Measurements from ENCODE around the gene WWC1. TPM values are rescaled to one million over a fixed set of nuclear protein-coding genes. Genes with fewer than 3 reads are reported as not detected.
A peak's percentile ranks its signal among the peaks of the same experiment; 100 is the strongest.
"Not testable (repeated sequence)": the region's sequence is repeated elsewhere in the genome, so short reads cannot be mapped to it uniquely, and the experiment has no call there.

WWC1 gene
- polyA plus RNA-seq, 3 donors: 65.8 to 104 (median 78.7) TPM

DNA sequence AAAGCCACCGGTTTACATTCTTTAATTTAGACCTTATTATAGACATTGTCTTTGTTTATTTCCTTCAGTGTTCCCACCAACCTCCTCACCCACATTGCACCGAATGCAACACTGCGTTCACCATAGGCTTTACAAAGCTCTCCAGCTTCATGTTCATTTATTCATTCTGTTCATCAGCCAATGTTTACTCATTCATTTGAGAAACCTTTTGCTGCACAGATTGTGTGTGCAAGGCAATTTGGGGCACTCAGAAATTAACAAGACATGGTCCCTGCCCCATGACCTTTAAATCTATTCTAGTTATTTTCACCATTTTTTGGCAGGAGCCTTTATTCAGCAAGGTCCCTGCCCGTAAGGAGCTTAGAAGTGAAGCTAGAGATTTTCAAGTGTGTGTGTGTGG, 124.0 kb downstream of the WWC1 start:
- DNase-seq (ENCODE audit: extremely low read depth in 1 of 11, low read depth in 9 of 11, low spot score in 4 of 11): no peak

DNA sequence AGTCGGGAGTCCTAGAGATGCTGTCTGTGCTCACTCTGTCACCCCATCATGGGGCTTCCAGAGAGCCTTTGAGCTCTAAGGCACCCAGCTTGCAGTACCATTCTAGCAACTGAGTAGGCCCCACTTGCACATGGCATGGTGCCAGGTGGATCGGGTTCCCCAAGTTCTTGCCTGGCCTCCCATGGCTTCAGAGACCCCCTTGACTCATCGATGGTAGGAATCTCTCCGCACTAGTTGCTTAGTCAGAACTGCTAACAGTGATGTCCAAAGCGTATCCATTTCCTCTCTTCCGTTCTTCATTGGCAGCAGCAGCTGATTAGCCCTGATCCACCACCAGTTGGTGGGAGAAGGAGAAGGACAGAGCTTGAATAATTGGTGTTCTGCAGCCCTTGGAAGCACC, 124.5 kb downstream of the WWC1 start:
- DNase-seq (ENCODE audit: extremely low read depth in 1 of 11, low read depth in 9 of 11, low spot score in 4 of 11): no peak

DNA sequence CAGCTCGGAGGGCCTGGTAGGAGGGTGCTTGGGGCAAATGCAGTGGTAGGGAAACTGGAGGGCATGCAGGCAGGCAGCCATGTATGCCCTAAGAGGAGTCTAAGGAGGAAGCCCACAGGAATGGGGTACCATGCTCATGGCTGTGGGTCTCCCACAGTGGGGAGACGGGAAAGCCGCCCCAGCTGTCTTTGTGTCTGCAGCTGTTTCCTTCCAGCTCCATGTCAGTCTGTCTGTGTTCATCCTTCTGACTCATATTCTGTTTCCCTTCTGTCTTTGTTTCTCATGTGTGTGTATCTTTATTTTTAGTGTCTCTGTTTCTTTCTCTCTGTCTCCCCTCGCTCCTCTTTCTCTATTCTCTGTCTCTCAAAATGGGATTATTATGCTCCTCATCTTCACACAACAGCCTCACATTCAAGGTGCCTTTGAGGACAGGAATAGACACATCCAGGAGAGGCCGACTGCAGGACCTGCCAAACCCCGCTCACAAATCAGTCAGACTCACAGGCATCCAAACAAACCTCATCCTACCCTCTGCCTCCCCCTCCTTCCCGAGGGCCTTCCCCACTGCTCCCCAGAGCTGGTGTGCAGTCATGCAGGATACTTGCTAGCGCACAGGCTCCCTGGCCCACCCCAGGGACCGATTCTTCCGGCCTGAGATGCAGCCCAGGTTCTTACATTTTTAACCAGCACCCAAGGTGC, 126.4 kb downstream of the WWC1 start:
- DNase-seq (ENCODE audit: extremely low read depth in 1 of 11, low read depth in 9 of 11, low spot score in 4 of 11): no peak

DNA sequence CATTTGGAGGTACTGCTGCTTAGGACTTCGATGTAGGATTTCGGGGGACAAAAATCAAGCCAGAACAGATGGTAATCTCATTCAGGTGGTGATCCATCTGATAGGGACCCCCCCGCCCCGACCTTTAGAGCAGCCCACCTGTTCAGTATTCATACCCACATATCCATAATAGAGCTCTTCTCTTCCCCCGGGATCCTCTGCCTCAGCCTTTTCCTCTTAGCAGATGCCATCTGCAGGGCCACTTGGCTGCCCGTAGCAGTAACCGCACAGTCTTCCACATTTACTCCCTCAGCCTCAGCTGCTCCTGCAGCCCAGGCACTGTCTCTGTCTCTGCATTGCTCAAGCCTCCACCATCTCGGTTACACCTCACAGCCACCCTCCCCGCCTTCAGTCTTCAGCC, 129.0 kb downstream of the WWC1 start:
- no peak for DNase-seq (ENCODE audit: extremely low read depth in 1 of 11, low read depth in 9 of 11, low spot score in 4 of 11)

DNA sequence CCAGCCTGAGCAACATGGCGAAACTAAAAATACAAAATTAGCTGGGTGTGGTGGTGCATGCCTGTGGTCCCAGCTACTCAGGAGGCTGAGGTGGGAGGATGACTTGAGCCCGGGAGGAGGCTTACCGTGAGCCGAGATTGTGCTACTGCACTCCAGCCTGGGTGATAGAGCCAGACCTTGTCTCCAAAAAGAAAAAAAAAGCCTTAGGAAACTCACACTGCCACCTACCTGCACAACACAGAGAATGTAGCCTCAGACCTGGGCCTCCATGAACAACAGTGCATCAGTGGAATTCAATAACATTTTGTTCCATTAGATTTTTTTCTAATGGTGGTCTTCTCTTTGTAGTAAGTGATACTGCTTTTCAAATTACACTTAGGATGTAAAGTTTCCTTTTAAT, 131.0 kb downstream of the WWC1 start:
- DNase-seq (ENCODE audit: extremely low read depth in 1 of 11, low read depth in 9 of 11, low spot score in 4 of 11): no peak

DNA sequence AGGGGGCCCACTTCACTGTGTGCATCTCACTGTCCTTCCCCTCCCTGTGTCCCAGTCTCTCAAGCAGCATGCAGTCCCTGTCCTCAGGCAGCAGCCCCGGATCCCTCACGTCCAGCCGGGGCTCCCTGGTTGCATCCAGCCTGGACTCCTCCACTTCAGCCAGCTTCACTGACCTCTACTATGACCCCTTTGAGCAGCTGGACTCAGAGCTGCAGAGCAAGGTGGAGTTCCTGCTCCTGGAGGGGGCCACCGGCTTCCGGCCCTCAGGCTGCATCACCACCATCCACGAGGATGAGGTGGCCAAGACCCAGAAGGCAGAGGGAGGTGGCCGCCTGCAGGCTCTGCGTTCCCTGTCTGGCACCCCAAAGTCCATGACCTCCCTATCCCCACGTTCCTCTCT, 132.0 kb downstream of the WWC1 start:
- no peak for DNase-seq (ENCODE audit: extremely low read depth in 1 of 11, low read depth in 9 of 11, low spot score in 4 of 11)

DNA sequence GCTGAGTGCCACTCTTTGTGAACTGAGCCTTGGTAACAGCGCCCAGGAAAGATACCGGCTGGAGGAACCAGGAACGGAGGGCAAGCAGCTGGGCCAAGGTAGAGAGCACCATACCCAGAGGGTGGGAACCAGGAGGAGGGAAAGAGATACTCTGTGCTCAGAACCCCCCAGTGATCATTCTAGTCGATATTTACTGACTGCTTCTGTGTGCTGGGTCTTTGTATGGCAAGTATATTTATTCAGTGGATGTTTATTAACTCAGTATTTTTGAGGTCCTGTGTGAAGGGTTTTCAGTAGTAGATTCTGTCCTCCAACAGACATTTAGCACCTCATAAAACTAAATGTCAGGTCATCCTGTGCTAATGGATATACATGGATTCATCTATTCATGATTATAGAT, 132.5 kb downstream of the WWC1 start:
- DNase-seq (ENCODE audit: extremely low read depth in 1 of 11, low read depth in 9 of 11, low spot score in 4 of 11): no peak

DNA sequence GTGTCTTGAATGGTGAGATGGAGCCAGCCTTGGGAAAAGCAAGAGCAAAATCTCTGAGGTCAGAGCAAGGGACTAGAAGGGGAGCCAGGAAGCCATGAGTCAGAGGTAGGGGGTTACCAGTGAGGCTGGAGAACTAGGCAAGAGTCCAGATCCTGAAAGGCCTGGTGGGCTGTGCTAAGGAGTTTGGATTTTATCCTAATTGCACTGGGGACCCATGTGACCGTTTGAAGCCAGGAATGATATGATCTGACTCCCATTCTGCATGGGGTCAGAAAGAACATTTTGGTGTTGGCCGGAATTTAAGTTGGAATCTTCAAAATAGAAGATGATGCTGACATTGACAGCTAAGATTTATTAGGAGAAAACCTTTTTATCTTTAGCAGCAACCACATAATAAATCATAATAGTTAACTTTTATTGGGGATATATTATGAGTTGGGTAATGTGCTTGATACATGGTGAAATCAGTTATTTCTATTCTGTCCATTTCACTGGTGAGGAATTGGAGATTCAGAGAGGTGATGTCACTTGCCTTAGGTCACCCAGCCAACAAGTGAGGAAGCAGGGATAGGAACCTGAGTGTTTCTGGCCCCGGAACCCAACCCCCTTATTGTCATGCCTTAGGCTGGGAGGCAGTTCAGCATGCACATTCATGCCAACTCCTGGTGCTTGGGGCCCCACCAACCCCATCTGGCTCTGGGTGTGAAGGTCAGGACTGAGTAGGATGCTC, 133.3 kb downstream of the WWC1 start:
- DNase-seq (ENCODE audit: extremely low read depth in 1 of 11, low read depth in 9 of 11, low spot score in 4 of 11): no peak

DNA sequence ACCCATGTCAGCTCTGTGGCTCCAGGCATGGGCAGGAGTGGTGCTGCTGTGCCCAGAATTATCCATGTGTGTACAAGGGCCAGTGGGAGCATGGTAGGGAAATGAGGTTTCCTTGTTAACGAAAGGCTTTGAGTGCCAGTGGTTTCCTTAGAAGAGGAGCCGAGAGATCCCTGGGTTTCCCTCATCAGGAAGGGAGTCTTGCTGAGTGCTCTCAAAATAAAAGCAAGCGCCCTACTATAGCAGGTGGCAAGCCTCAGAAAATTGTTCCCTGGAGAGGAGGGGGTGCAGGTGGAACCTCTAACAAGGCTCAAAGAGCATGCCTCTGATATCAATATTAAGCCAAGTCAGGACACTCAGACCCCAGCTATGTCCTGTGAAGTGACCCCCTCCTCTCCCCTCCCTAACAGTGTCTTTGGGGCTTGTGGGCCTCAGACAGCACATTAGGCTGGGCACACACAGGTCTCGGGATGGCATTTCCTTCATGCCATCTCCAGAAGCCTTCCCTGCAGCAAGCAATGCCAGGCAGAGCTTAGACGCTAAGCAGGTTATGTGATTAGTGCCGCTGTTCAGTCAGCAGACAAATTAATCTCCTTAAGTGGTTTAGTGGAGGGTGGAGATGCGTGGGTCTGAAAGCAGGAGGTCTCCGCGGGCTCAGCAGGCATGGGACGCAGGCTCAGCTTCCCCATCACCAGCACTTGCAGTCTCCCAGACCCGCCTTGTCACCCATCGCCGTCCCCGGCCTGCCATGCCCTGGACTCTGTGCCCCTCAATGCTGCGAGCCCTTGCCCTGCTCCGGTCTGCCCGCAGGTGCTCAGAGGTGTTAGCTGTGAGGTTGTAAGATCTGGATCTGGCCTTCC, 134.8 kb downstream of the WWC1 start:
- no peak for DNase-seq (ENCODE audit: extremely low read depth in 1 of 11, low read depth in 9 of 11, low spot score in 4 of 11)

DNA sequence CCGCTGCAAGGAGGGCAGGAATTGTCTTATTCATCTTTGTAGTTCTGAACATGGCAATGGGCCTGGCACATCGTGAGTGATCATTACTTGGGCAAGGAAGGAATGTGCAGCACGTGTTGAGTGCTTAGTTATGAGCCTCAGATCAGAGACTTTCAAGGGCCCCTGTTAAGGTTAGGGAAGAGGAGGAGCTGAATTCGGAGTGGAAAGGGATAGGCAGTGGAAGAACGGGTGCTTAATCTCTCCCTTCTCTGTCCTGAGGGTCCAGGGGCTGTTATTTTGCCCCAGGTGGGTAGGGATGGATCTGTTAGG, 135.4 kb downstream of the WWC1 start:
- DNase-seq (ENCODE audit: extremely low read depth in 1 of 11, low read depth in 9 of 11, low spot score in 4 of 11): no peak

DNA sequence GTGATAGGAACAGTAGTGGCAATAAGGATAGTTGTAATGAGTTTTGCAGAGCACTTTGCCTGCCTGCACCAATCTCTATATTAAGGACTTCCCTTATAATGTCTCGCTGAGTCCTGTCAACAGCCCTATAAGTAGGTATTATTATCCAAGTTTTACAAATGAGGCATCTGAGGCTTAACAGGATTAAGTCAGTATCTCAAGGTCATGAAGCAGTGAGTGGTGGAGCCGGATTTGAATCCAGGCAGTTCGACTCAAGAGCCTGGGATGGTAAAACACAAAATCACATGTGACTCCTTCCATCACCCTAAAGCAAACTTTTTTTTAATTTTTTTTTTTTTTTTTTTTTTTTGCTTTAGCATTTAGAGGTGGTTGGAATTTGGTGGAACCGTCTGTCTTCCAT, 135.8 kb downstream of the WWC1 start:
- no peak for DNase-seq (ENCODE audit: extremely low read depth in 1 of 11, low read depth in 9 of 11, low spot score in 4 of 11)

DNA sequence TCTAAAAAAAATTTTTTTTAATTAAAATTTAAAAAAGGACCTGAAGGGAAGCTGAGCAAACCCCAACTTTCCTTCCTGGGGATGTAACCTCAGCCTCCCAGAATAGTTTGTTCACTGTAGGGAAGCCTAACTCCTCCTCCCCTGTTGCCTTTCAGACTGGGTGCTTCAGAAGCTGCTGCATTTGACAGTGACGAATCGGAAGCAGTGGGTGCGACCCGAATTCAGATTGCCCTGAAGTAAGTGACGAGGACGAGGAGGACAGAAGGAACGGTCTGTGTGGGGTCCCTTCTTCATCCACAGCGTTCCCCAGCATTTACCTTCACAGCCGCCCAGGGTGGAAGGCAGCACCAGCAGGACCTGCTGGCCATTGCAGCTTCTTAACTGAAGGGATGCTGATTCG, 137.1 kb downstream of the WWC1 start:
- DNase-seq (ENCODE audit: extremely low read depth in 1 of 11, low read depth in 9 of 11, low spot score in 4 of 11): no peak

DNA sequence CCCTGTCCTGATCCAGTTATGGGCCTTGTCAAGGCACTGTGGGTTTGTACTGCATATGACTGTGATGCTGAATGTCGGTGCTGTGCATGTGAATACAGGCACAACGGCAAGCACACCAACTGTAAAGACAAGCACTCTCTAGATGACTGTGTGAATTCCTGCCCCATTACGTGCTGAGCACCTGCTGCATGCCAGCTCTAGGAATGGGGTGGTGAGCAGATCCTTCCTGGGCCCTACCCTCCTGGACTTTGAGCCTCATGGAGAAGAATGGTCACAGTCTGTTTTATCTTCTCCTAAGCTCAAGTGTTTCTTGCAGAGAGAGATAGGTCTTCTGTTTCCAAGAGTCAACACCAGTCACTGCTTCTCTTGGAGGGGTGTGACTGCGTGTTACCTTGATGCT, 138.9 kb downstream of the WWC1 start:
- no peak for DNase-seq (ENCODE audit: extremely low read depth in 1 of 11, low read depth in 9 of 11, low spot score in 4 of 11)

DNA sequence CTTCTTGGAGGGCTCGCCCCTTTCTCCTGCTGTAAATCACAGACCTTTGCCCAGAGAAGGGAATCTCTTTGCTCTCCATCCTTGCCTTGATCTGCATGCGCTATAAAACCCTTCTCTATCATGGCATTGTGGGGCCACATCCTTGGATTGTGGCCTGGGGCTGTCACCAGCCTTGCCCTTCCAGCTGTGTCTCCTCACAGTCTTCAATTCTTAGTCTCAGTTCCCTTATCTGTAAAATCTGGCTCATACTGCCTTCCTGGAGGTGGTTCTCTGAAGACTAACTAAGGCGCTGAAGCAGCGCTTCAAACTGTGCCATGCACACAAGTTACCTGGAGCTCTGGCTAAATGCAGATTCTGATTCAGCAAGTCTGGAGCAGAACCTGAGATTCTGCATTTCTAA, 141.5 kb downstream of the WWC1 start:
- no peak for DNase-seq (ENCODE audit: extremely low read depth in 1 of 11, low read depth in 9 of 11, low spot score in 4 of 11)

DNA sequence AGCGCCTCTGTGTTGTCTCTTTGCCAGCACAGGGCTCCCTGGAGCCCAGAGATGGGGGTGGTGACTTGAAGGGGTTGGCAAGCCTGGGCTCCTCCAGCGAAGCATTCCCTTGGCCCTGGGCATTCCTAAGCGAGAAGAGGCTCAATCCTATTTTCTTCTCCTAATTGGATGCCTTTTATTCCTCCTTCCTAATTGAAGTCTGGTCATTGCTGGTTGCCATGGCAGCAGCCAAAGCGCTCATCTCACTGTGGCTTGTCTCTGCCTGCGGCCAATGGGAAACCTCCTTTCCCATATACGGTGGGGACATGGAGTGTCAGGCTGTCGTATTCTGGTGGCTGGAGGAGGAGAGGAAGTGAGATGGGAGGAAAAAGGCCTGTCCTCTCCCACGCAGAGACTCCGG, 142.6 kb downstream of the WWC1 start:
- peak in 8 of 11 donors; percentile 4 to 39 (median 21) for DNase-seq (ENCODE audit: extremely low read depth in 1 of 11, low read depth in 9 of 11, low spot score in 4 of 11)

DNA sequence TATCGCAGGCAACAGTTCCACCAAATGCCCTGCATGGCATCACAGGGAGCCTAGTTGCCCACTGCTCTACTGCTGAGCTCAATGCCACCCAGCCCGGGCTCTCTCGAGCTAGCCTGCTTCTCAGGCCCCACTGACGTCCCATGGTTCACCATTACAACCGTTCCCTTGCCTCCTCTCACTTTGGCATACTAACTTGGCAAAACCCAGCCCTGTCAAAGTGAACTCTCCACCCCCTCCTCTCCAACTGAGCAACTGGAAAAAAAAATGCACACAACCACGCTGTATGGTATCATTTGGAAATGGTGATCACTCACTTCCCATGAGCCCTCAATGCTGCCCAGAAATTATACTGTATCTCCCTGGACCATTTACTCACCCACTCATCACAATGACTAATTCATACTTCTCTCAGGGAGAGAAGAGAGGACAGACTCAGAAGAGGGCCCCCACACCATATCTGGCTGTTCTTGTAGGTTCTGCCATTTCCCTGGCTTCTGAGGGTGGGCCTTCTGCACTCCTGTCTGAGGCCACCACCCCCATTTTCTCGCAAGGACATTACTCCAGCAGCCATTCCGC, 143.4 kb downstream of the WWC1 start:
- DNase-seq (ENCODE audit: extremely low read depth in 1 of 11, low read depth in 9 of 11, low spot score in 4 of 11): no peak

DNA sequence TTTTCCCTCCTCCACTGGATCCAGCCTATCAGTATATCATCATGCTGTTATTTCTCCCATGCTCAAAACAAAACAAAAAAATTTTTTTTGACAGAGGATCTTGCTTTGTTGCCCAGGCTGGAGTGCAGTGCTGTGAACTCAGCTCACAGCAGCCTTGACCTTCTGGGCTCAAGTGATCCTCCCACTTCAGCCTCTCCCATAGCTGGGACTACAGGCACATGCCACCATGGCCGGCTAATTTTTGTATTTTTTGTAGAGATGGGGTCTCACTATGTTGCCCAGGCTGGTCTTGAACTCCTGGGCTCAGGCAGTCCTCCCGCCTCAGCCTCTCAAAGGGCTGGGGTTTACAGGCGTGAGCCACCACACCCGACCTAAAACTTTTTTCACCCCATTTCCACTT, 143.9 kb downstream of the WWC1 start:
- not testable (repeated sequence) for DNase-seq (ENCODE audit: extremely low read depth in 1 of 11, low read depth in 9 of 11, low spot score in 4 of 11)

DNA sequence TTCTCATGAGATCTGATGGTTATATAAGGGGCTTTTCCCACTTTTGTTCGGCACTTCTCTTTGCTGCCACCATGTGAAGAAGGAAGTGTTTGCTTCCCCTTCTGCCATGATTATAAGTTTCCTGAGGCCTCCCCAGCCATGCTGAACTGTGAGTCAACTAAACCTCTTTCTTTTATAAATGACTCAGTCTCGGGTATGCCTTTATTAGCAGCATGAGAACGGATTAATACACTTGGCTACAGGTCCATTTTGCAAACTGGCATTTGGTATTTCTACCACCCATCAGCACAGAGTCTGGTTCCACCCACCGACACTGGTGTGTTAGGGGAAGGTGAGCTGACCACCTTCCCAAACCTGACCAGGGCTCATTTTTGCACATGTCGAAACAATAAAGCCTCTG, 146.9 kb downstream of the WWC1 start:
- no peak for DNase-seq (ENCODE audit: extremely low read depth in 1 of 11, low read depth in 9 of 11, low spot score in 4 of 11)

DNA sequence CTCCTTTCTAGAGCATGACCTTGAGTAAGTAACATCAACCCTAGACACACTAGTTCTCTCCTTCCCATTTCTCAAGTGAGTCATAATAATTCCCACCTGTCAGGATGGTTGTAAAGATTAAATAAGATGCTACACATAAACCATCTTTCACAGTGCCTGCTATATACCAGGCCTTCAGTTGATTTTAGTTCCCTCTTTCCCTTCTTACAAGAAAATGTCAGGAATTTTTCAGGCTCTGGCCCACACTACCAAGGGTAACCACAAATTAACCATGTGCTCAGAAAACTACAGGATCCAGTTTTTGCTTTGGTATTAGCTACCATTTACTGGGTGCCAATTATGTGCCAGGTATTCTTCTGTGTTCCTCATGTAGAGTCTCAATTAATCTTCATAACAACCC, 152.1 kb downstream of the WWC1 start:
- no peak for DNase-seq (ENCODE audit: extremely low read depth in 1 of 11, low read depth in 9 of 11, low spot score in 4 of 11)

All from renal cortex interstitium (tissue), 11 donors.